Transverse colon (tissue), 4 donors: ENCODE results near the gene AQR.
A peak's percentile ranks its signal among the peaks of the same experiment; 100 is the strongest.

Experiments used
- CTCF ChIP-seq, 5 experiments: fragments of 200-600 bp in 3 of 5; fragments of 450-650 bp in 2 of 5; sonication (generic) in 3 of 5; IDR thresholded peaks; 1 replicate in 2 of 5; 2 replicates in 3 of 5; pipeline ENCODE4 v1.5.1; 2016 to 2017; ENCODE audit warnings: antibody characterized with exemption in 5 of 5, inconsistent platforms in 3 of 5, mild to moderate bottlenecking in 2 of 5, moderate library complexity in 1 of 5
- POLR2A ChIP-seq: fragments of 450-650 bp; IDR thresholded peaks from one replicate; pipeline ENCODE4 v1.6.1; 2016; ENCODE audit warnings: antibody characterized with exemption, mild to moderate bottlenecking, moderate library complexity
- POLR2AphosphoS5 ChIP-seq, 3 donors: sonication (generic); formaldehyde crosslinking; IDR thresholded peaks; one replicate each; pipeline ENCODE4 v1.6.1; 2016; ENCODE audit warnings: antibody characterized with exemption in 3 of 3

GRCh38 chr15:34837246-34838016 is 132.1 kb downstream of the AQR start:
- TF ChIP-seq CTCF (IDR thresholded peaks at IDR 0.05) (no peak), POLR2AphosphoS5 (IDR thresholded peaks at IDR 0.05) (peak in 1 of 3 donors; percentile 29), POLR2A (no peak)
